Ovary (tissue), 9 donors: Measurements from ENCODE around the gene IQCN. TPM values are rescaled to one million over a fixed set of nuclear protein-coding genes. Genes with fewer than 3 reads are reported as not detected.
A peak's percentile ranks its signal among the peaks of the same experiment; 100 is the strongest.

ENCODE experiments used
- DNase-seq, 5 donors: peaks; one replicate each; pipeline ENCODE4 v3.0.0-alpha.2; 2019 to 2020
- H3K27ac ChIP-seq, 2 donors: fragments of 200-600 bp; one replicate each; pipeline versions ENCODE4 v1.5.1 to v1.8.0; 2019 to 2022
- H3K27me3 ChIP-seq: fragments of 200-600 bp; one replicate; pipeline ENCODE4 v1.8.0; 2022
- H3K36me3 ChIP-seq: fragments of 200-600 bp; sonication (generic); one replicate; pipeline ENCODE4 v1.5.1; 2019
- H3K4me1 ChIP-seq: one replicate; pipeline ENCODE4 v1.8.1; 2013; ENCODE audit warnings: mild to moderate bottlenecking, moderate library complexity; ENCODE audit not compliant: insufficient read depth
- H3K4me3 ChIP-seq: fragments of 200-600 bp; sonication (generic); one replicate; pipeline ENCODE4 v1.5.1; 2017
- H3K9me3 ChIP-seq, 2 donors: fragments of 200-600 bp in 1 of 2; sonication (generic) in 1 of 2; one replicate each; pipeline versions ENCODE4 v1.5.1 to v1.8.1; 2013 to 2019; ENCODE audit warnings: mild to moderate bottlenecking in 1 of 2, moderate library complexity in 1 of 2
- EP300 ChIP-seq: sonication (generic); formaldehyde crosslinking; IDR thresholded peaks from one replicate; pipeline ENCODE4 v1.6.1; 2017; ENCODE audit warnings: antibody characterized with exemption
- POLR2A ChIP-seq: fragments of 450-650 bp; IDR thresholded peaks from one replicate; pipeline ENCODE4 v1.6.1; 2017; ENCODE audit warnings: antibody characterized with exemption, mild to moderate bottlenecking, moderate library complexity
- WGBS, 3 donors: extraction: QIAGEN DNeasy Blood & Tissue Kit in 1 of 3; methylation state at CpG; one replicate each; pipeline versions ENCODE4 v1.1.5 to v1.1.7; 2013 to 2017; 5-methylcytosine and 5-hydroxymethylcytosine counted together
- intact Hi-C, 4 donors: fragments of 100-400 bp; cut with DNase I; formaldehyde crosslinking; loops; one replicate each; pipeline versions ENCODE4 v1.11.0 to v1.15.1; 2022 to 2023
- polyA plus RNA-seq, 2 donors: library from polyadenylated mRNA; stranded (reverse); fragments of 200-250 nt in 1 of 2; fragments of 350-450 nt in 1 of 2; fragmentation: Illumina TruSeq in 1 of 2; extraction: RNeasy Lipid Tissue Mini Kit (QIAGEN cat#74804) in 1 of 2; gene quantifications; one replicate each; pipeline ENCODE4 v1.2.3, GENCODE V29; 2013 to 2014
- total RNA-seq, 7 donors: library from RNA; depleted of rRNA in 2 of 7; stranded (reverse); fragments of >200 nt in 2 of 7; fragmentation: NEBNext Ultra II Directional in 3 of 7; extraction: Animal tissue kit (Norgen Biotek cat#: 25700) in 3 of 7; gene quantifications; one replicate each; pipeline versions ENCODE4 v1.1.0 to v1.2.4, GENCODE V29; 2016 to 2023
- TF ChIP-seq, protein P1 (sequence below), 3 donors: fragments of 450-650 bp in 2 of 3; fragments of 200-600 bp in 1 of 3; IDR thresholded peaks; one replicate each; pipeline versions ENCODE4 v1.5.1 to v1.8.0; 2016 to 2022; ENCODE audit warnings: antibody characterized with exemption in 3 of 3, mild to moderate bottlenecking in 1 of 3
- donor health status: DM: no; HTN: no; CAD: no; lungs with moderate emphysema.
- donor health status: DM: no; HTN: no; CAD: no.
- donor health status: Bipolar disorder and iron deficiency.
- donor health status: DM: yes; HTN: yes; CAD: no.
- donor health status: DM: no; HTN: no; CAD: no.
- donor health status: DM: yes; HTN: yes; CAD: no.

Gene IQCN
- total and polyA plus RNA-seq, 9 donors: 2.5 to 18.4 (median 10.8) TPM

DNA sequence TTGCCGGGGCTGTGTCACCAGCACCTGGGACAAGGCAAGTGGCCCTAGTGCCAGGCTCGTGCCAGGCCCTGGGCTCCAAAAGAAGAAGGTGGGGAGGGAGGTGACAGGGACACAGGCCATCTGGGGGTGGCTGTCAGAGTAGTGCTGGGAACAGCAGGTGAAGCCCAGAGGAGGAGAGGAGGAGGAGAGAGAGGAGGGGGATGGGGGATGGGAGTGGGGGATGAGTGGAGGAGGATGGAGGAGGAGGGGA, 29.9 kb upstream of the IQCN start:
- no peak for DNase-seq
- Histone ChIP-seq H3K4me1 (peaks cover 18% of the 10 kb centered on the region), H3K36me3 (no peaks in the 10 kb centered on the region), H3K9me3 (no peaks in the 10 kb centered on the region), H3K4me3 (peak overlapping the region; percentile 40), H3K27ac (peak overlapping the region; percentile 82 to 98), H3K27me3 (no peaks in the 10 kb centered on the region)
- TF ChIP-seq, protein P1, sequence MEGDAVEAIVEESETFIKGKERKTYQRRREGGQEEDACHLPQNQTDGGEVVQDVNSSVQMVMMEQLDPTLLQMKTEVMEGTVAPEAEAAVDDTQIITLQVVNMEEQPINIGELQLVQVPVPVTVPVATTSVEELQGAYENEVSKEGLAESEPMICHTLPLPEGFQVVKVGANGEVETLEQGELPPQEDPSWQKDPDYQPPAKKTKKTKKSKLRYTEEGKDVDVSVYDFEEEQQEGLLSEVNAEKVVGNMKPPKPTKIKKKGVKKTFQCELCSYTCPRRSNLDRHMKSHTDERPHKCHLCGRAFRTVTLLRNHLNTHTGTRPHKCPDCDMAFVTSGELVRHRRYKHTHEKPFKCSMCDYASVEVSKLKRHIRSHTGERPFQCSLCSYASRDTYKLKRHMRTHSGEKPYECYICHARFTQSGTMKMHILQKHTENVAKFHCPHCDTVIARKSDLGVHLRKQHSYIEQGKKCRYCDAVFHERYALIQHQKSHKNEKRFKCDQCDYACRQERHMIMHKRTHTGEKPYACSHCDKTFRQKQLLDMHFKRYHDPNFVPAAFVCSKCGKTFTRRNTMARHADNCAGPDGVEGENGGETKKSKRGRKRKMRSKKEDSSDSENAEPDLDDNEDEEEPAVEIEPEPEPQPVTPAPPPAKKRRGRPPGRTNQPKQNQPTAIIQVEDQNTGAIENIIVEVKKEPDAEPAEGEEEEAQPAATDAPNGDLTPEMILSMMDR (IDR thresholded peaks at IDR 0.05): no peak
- no peak for TF ChIP-seq POLR2A
- no peak for TF ChIP-seq EP300
- intact Hi-C loops: loop anchor here in 2 of 4 donors (2.0 kb wide), 2 partner anchors 19 to 23 kb away; partner anchors contain the start of genes JUND (in 1 of the 2) and LSM4 (in 1 of the 2)
- 0 to 14% (median 12%) methylated on average over 2 of the region's 2 CpGs for WGBS, 3 donors

DNA sequence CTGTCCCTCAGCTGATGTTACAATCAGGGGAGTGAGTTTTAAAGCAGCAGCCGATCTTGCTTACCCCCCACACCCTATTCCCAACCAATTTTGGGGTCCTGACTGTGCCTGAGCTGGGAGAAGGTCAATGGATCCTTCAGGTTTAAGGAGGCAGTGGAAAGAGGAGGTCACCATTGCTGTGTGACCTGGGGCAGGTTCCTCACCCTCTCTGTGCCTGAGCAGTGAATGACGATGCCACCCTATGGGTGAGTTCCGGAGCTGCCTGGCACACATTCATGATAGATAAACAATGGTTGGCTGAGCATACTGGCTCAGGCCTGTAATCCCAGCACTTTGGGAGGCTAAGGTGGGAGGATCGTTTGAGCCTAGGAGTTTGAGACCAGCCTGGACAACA, 27.5 kb upstream of the IQCN start:
- peaks cover 13% of the 10 kb centered on the region for H3K4me1 ChIP-seq
- peak overlapping the region in 1 of 2 donors; percentile 59 for H3K27ac ChIP-seq
- TF ChIP-seq EP300: no peak
- TF ChIP-seq POLR2A: no peak
- TF ChIP-seq, protein P1 (IDR thresholded peaks at IDR 0.05): no peak
- H3K27me3 ChIP-seq: no peaks in the 10 kb centered on the region
- H3K36me3 ChIP-seq: no peaks in the 10 kb centered on the region
- H3K9me3 ChIP-seq: no peaks in the 10 kb centered on the region
- no peak overlapping the region for H3K4me3 ChIP-seq
- peak in 1 of 5 donors; percentile 31 for DNase-seq
- 68 to 82% (median 68%) methylated on average over 4 of the region's 4 CpGs for WGBS, 3 donors
- intact Hi-C loops: no loop called here

DNA sequence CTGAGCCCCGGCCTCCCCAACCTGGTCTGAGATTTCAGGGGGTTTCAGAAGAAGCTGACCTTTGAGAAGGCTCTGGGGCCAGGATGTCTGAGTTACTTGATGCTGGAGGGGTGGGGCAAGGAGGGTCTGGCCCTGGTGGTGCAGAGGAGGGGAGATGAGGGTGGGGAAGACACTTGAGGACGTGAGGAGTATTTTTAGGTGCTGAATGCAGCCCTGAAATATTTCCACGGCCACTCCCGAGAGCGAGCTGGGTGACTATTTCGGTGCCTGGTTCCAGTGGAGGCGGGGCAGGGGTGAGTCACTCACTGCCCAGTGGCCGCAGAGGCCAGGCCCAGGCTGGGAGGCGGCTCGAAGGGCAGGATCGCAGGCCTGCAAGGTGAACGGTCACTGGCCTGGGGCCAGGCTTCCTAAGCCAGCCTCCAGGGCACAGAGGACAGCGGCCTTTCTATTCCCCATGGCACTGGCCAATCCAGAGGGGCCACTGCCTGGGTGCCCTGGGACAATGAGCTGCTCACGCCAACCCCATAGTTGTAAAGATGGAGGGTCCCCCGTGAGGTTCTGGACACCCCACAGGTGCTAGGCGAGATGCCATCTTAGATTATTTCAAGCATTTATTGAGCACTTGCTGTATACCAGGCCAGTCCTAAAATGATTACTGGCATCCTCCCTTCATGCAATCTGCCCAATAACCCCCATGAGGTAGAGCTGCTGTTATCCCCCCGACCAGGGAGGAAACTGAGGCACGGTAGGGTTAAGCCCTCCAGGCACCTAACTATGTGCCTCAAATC, 26.9 kb upstream of the IQCN start:
- Histone ChIP-seq H3K4me1 (peaks cover 12% of the 10 kb centered on the region), H3K9me3 (no peaks in the 10 kb centered on the region), H3K4me3 (no peak overlapping the region), H3K27me3 (no peaks in the 10 kb centered on the region), H3K27ac (peak overlapping the region; percentile 40 to 59), H3K36me3 (no peaks in the 10 kb centered on the region)
- TF ChIP-seq, protein P1 (IDR thresholded peaks at IDR 0.05): no peak
- TF ChIP-seq POLR2A: no peak
- TF ChIP-seq EP300: no peak
- WGBS, 3 donors: 39 to 46% (median 44%) methylated on average over 12 to 18 of the region's 18 CpGs
- peak; percentile 63 to 78 (median 71) for DNase-seq
- intact Hi-C loops: no loop called here

DNA sequence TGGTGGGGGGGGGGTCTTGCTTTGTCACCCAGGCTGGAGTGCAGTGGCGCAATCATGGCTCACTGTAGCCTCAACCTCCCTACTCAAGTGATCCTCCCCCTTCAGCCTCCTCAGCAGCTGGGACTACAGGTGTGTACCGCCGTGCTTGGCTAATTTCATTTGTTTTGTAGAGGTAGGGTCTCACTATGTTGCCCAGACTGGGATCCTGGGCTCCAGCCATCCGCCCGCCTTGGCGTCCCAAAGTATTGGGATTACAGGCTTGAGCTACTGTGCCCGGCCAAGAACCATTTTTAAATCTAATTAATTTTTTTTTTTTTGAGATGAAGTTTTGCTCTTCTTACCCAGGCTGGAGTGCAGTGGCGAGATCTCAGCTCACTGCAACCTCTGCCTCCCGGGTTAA, 25.4 kb upstream of the IQCN start:
- DNase-seq: no peak
- H3K36me3 ChIP-seq: no peaks in the 10 kb centered on the region
- TF ChIP-seq, protein P1 (IDR thresholded peaks at IDR 0.05): no peak
- TF ChIP-seq EP300: no peak
- TF ChIP-seq POLR2A: no peak
- no peak overlapping the region for H3K27ac ChIP-seq
- peaks cover 4% of the 10 kb centered on the region for H3K4me1 ChIP-seq
- intact Hi-C loops: no loop called here
- WGBS, 3 donors: 88 to 96% (median 95%) methylated on average over 9 of the region's 9 CpGs
- no peaks in the 10 kb centered on the region for H3K27me3 ChIP-seq
- H3K4me3 ChIP-seq: no peak overlapping the region
- no peaks in the 10 kb centered on the region for H3K9me3 ChIP-seq
